Vagina (tissue), 2 donors: ENCODE data around the gene SLC39A11. TPM values are rescaled to one million over a fixed set of nuclear protein-coding genes. Genes with fewer than 3 reads are reported as not detected.
"Not testable (repeated sequence)": the region's sequence is repeated elsewhere in the genome, so short reads cannot be mapped to it uniquely, and the experiment has no call there.

Experiments used
- DNase-seq, 2 donors: peaks; one replicate each; pipeline ENCODE4 v3.0.0-alpha.2; 2017; ENCODE audit errors: extremely low spot score in 2 of 2
- H3K27ac ChIP-seq: fragments of 200-600 bp; sonication (generic); one replicate; pipeline ENCODE4 v1.5.1; 2019
- H3K27me3 ChIP-seq: fragments of 200-600 bp; sonication (generic); one replicate; pipeline ENCODE4 v1.5.1; 2019
- H3K36me3 ChIP-seq, 2 donors: fragments of 200-600 bp; sonication (generic); one replicate each; pipeline ENCODE4 v1.5.1; 2017 to 2019
- H3K4me1 ChIP-seq: fragments of 200-600 bp; sonication (generic); one replicate; pipeline ENCODE4 v1.5.1; 2019
- H3K4me3 ChIP-seq, 2 donors: fragments of 200-600 bp; sonication (generic); 1 replicate in 1 of 2; 2 replicates in 1 of 2; pipeline ENCODE4 v1.5.1; 2016 to 2019
- H3K9me3 ChIP-seq: fragments of 200-600 bp; sonication (generic); one replicate; pipeline ENCODE4 v1.5.1; 2019
- POLR2A ChIP-seq, 2 donors: fragments of 450-650 bp; IDR thresholded peaks; one replicate each; pipeline ENCODE4 v1.6.1; 2017; ENCODE audit warnings: antibody characterized with exemption in 2 of 2, mild to moderate bottlenecking in 2 of 2, moderate library complexity in 2 of 2
- POLR2AphosphoS5 ChIP-seq, 2 donors: sonication (generic); formaldehyde crosslinking; IDR thresholded peaks; one replicate each; pipeline ENCODE4 v1.9.0; 2017; ENCODE audit warnings: antibody characterized with exemption in 2 of 2, mild to moderate bottlenecking in 2 of 2, low read depth in 1 of 2; ENCODE audit not compliant: insufficient read depth in 1 of 2
- intact Hi-C: fragments of 100-400 bp; cut with DNase I; formaldehyde crosslinking; loops from one replicate; pipeline ENCODE4 v1.15.1; 2023
- total RNA-seq: library from RNA; depleted of rRNA; stranded (reverse); fragments of >200 nt; gene quantifications from one replicate; pipeline ENCODE4 v1.2.3, GENCODE V29; 2016
- TF ChIP-seq, protein P1 (sequence below), 3 experiments: fragments of 450-650 bp in 2 of 3; fragments of 200-600 bp in 1 of 3; sonication (generic) in 1 of 3; IDR thresholded peaks; one replicate each; pipeline ENCODE4 v1.5.1; 2017 to 2019; ENCODE audit warnings: antibody characterized with exemption in 3 of 3, mild to moderate bottlenecking in 2 of 3, moderate library complexity in 2 of 3

Gene SLC39A11
- total RNA-seq, 1 donor from 2014 or later, result 22.6 TPM

GRCh38 chr17:72997559-72997958, 94.9 kb downstream of the SLC39A11 start:
- no peaks in the 10 kb centered on the region for H3K9me3 ChIP-seq
- no peaks in the 10 kb centered on the region for H3K27me3 ChIP-seq
- no peak overlapping the region for H3K4me3 ChIP-seq
- no peak for DNase-seq
- no peak overlapping the region for H3K27ac ChIP-seq
- no peaks in the 10 kb centered on the region for H3K36me3 ChIP-seq
- H3K4me1 ChIP-seq, result no peaks in the 10 kb centered on the region
- TF ChIP-seq POLR2AphosphoS5 (IDR thresholded peaks at IDR 0.05; ENCODE audit: insufficient read depth in 1 of 2, low read depth in 1 of 2) (no peak), POLR2A (IDR thresholded peaks at IDR 0.05) (no peak)
- TF ChIP-seq, protein P1, sequence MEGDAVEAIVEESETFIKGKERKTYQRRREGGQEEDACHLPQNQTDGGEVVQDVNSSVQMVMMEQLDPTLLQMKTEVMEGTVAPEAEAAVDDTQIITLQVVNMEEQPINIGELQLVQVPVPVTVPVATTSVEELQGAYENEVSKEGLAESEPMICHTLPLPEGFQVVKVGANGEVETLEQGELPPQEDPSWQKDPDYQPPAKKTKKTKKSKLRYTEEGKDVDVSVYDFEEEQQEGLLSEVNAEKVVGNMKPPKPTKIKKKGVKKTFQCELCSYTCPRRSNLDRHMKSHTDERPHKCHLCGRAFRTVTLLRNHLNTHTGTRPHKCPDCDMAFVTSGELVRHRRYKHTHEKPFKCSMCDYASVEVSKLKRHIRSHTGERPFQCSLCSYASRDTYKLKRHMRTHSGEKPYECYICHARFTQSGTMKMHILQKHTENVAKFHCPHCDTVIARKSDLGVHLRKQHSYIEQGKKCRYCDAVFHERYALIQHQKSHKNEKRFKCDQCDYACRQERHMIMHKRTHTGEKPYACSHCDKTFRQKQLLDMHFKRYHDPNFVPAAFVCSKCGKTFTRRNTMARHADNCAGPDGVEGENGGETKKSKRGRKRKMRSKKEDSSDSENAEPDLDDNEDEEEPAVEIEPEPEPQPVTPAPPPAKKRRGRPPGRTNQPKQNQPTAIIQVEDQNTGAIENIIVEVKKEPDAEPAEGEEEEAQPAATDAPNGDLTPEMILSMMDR (IDR thresholded peaks at IDR 0.05), result no peak
- intact Hi-C loops, result no loop called here

GRCh38 chr17:72996791-72997190, 95.7 kb downstream of the SLC39A11 start:
- intact Hi-C loops, result no loop called here
- no peak for DNase-seq
- Histone ChIP-seq H3K27ac (no peak overlapping the region), H3K9me3 (no peaks in the 10 kb centered on the region), H3K36me3 (no peaks in the 10 kb centered on the region), H3K4me1 (no peaks in the 10 kb centered on the region), H3K4me3 (no peak overlapping the region), H3K27me3 (no peaks in the 10 kb centered on the region)
- TF ChIP-seq, protein P1 (IDR thresholded peaks at IDR 0.05), result no peak
- TF ChIP-seq POLR2AphosphoS5 (IDR thresholded peaks at IDR 0.05; ENCODE audit: insufficient read depth in 1 of 2, low read depth in 1 of 2), result no peak
- TF ChIP-seq POLR2A (IDR thresholded peaks at IDR 0.05), result no peak

- no peaks in the 10 kb centered on the region for H3K27me3 ChIP-seq
- H3K9me3 ChIP-seq, result no peaks in the 10 kb centered on the region
- H3K4me1 ChIP-seq, result no peaks in the 10 kb centered on the region
- no peak for TF ChIP-seq POLR2A (IDR thresholded peaks at IDR 0.05)
- TF ChIP-seq, protein P1 (IDR thresholded peaks at IDR 0.05), result no peak
- no peak for TF ChIP-seq POLR2AphosphoS5 (IDR thresholded peaks at IDR 0.05; ENCODE audit: insufficient read depth in 1 of 2, low read depth in 1 of 2)
- intact Hi-C loops, result no loop called here
- no peaks in the 10 kb centered on the region for H3K36me3 ChIP-seq
- no peak for DNase-seq
- no peak overlapping the region for H3K4me3 ChIP-seq
- H3K27ac ChIP-seq, result no peak overlapping the region
Measured at GRCh38 chr17:72995008-72995656, 97.4 kb downstream of the SLC39A11 start.

- H3K27me3 ChIP-seq, H3K36me3 ChIP-seq, H3K4me1 ChIP-seq, H3K27ac ChIP-seq, intact Hi-C loops, H3K4me3 ChIP-seq, H3K9me3 ChIP-seq, DNase-seq: not testable (repeated sequence)
Measured at GRCh38 chr17:72992783-72993467, 99.6 kb downstream of the SLC39A11 start.

DNA sequence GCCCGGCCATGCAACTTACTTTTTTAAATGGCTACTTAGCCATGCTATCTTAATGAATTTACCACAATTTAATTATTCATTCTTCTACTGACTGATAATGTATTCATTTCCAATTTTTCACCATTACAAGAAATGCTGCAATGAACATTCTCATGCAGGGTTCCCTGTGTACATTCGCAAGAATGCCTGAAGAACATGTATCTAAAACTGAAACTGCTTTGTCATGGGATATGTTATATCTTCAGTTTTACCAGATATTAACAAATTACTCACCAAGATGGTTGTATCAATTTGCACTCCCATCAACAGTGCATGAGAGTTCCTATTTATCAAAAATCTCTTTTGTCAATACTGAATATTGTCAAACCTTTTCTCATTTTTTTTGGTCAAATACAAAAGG, 100.8 kb downstream of the SLC39A11 start:
- Histone ChIP-seq H3K9me3 (no peaks in the 10 kb centered on the region), H3K27ac (no peak overlapping the region), H3K4me3 (no peak overlapping the region), H3K4me1 (no peaks in the 10 kb centered on the region), H3K27me3 (no peaks in the 10 kb centered on the region), H3K36me3 (no peaks in the 10 kb centered on the region)
- TF ChIP-seq POLR2AphosphoS5 (IDR thresholded peaks at IDR 0.05; ENCODE audit: insufficient read depth in 1 of 2, low read depth in 1 of 2) (no peak), POLR2A (IDR thresholded peaks at IDR 0.05) (no peak)
- TF ChIP-seq, protein P1 (IDR thresholded peaks at IDR 0.05), result no peak
- intact Hi-C loops, result no loop called here
- no peak for DNase-seq
